IMR-90 (cell line): ENCODE measurements around the gene SLC19A1. TPM values are rescaled to one million over a fixed set of nuclear protein-coding genes. Genes with fewer than 3 reads are reported as not detected.

Source experiments
- ATAC-seq: fragments of 200-7000 bp; cut with Tn5 transposase; 2 replicates; pipeline ENCODE4 v1.9.1; 2020; ENCODE audit warnings: low read depth, mild to moderate bottlenecking, moderate library complexity
- BruUV-seq: library from RNA; stranded (reverse); fragments of 400-500 nt; replicated peaks from 2 replicates; lab custom pipeline; 2021; lab: Mats Ljungman, UMichigan
- CTCF ChIA-PET: fragments of 300-600 bp; formaldehyde crosslinking; extraction: SDS; loops from one replicate; lab custom pipeline; 2021; ENCODE audit warnings: antibody characterized with exemption; lab: Yijun Ruan, JAX
- POLR2A ChIA-PET: fragments of 300-600 bp; sonication (Branson Sonifier 250); formaldehyde crosslinking; loops from one replicate; lab custom pipeline; 2022; ENCODE audit warnings: antibody characterized with exemption; ENCODE audit not compliant: unreplicated experiment; lab: Charles Lee
- DNase-seq: peaks from one replicate; pipeline ENCODE4 v3.0.0; 2013
- H2AFZ ChIP-seq: replicated peaks from 2 replicates; pipeline ENCODE3; 2013; ENCODE audit warnings: low read length, mild to moderate bottlenecking; ENCODE audit not compliant: poor library complexity
- H2AK5ac ChIP-seq: 2 replicates; pipeline ENCODE4 v1.6.1; 2013; ENCODE audit warnings: low read depth, low read length, inconsistent platforms
- H2AK9ac ChIP-seq: replicated peaks from 2 replicates; pipeline ENCODE3; 2013; ENCODE audit warnings: mild to moderate bottlenecking, low read depth, low read length, moderate library complexity; ENCODE audit not compliant: poor library complexity
- H2BK120ac ChIP-seq: 2 replicates; pipeline ENCODE4 v1.6.1; 2013; ENCODE audit warnings: low read depth, low read length, inconsistent platforms
- H2BK15ac ChIP-seq: 3 replicates; pipeline ENCODE4 v1.6.1; 2013; ENCODE audit warnings: low read depth, low read length, inconsistent platforms
- H2BK20ac ChIP-seq: 2 replicates; pipeline ENCODE4 v1.6.1; 2013; ENCODE audit warnings: low read depth, mild to moderate bottlenecking, inconsistent platforms, low read length, moderate library complexity
- H2BK5ac ChIP-seq: 2 replicates; pipeline ENCODE4 v1.6.1; 2013; ENCODE audit warnings: mild to moderate bottlenecking, low read depth, low read length, inconsistent platforms; ENCODE audit not compliant: poor library complexity, severe bottlenecking
- H3K14ac ChIP-seq: replicated peaks from 2 replicates; pipeline ENCODE4 v1.6.1; 2013; ENCODE audit warnings: low read depth, low read length, inconsistent platforms
- H3K18ac ChIP-seq: 2 replicates; pipeline ENCODE4 v1.6.1; 2013; ENCODE audit warnings: low read depth, low read length, control low read depth
- H3K23ac ChIP-seq: 2 replicates; pipeline ENCODE4 v1.6.1; 2013; ENCODE audit warnings: low read depth, low read length, inconsistent platforms
- H3K27ac ChIP-seq: 2 replicates; pipeline ENCODE4 v1.5.1; 2013; ENCODE audit warnings: mild to moderate bottlenecking, control low read depth, low read length; ENCODE audit not compliant: insufficient read depth
- H3K27me3 ChIP-seq: 2 replicates; pipeline ENCODE4 v1.6.1; 2013; ENCODE audit warnings: low read length; ENCODE audit not compliant: control insufficient read depth, insufficient read depth
- H3K36me3 ChIP-seq: 2 replicates; pipeline ENCODE4 v1.6.1; 2013; ENCODE audit warnings: low read length, mixed read lengths; ENCODE audit not compliant: control insufficient read depth, insufficient read depth
- H3K4ac ChIP-seq: 2 replicates; pipeline ENCODE4 v1.6.1; 2013; ENCODE audit warnings: low read depth, low read length, inconsistent platforms
- H3K4me1 ChIP-seq: 2 replicates; pipeline ENCODE4 v1.6.1; 2013; ENCODE audit warnings: low read length, mixed read lengths; ENCODE audit not compliant: control insufficient read depth, insufficient read depth
- H3K4me2 ChIP-seq: 2 replicates; pipeline ENCODE4 v1.6.1; 2013; ENCODE audit warnings: low read depth, mild to moderate bottlenecking, control low read depth, low read length, moderate library complexity
- H3K4me3 ChIP-seq: 2 replicates; pipeline ENCODE4 v1.5.1; 2013; ENCODE audit warnings: low read depth, mild to moderate bottlenecking, control low read depth, low read length, moderate library complexity; ENCODE audit not compliant: insufficient read depth
- H3K56ac ChIP-seq: 2 replicates; pipeline ENCODE4 v1.6.1; 2013; ENCODE audit warnings: low read length, inconsistent platforms; ENCODE audit not compliant: insufficient read depth; ENCODE audit errors: extremely low read depth
- H3K79me1 ChIP-seq, 2 experiments: 2 replicates each; pipeline ENCODE4 v1.6.1; 2013; ENCODE audit warnings: low read length in 2 of 2, inconsistent platforms in 1 of 2, low read depth in 1 of 2
- H3K9ac ChIP-seq: 2 replicates; pipeline ENCODE4 v1.6.1; 2013; ENCODE audit warnings: low read depth, low read length, control low read depth
- H3K9me1 ChIP-seq: 2 replicates; pipeline ENCODE4 v1.6.1; 2013; ENCODE audit warnings: low read length, inconsistent platforms; ENCODE audit not compliant: insufficient read depth
- H3K9me3 ChIP-seq: 2 replicates; pipeline ENCODE4 v1.6.1; 2013; ENCODE audit warnings: low read length; ENCODE audit not compliant: control insufficient read depth, insufficient read depth
- H4K20me1 ChIP-seq: 2 replicates; pipeline ENCODE4 v1.6.1; 2013; ENCODE audit warnings: low read length, inconsistent platforms; ENCODE audit not compliant: insufficient read depth
- H4K5ac ChIP-seq: 2 replicates; pipeline ENCODE4 v1.6.1; 2013; ENCODE audit warnings: mild to moderate bottlenecking, low read depth, low read length, control low read depth
- H4K8ac ChIP-seq, 2 experiments: 2 replicates each; pipeline ENCODE4 v1.6.1; 2013; ENCODE audit warnings: low read depth in 2 of 2, low read length in 2 of 2, control low read depth in 1 of 2, inconsistent platforms in 1 of 2
- H4K91ac ChIP-seq: 2 replicates; pipeline ENCODE4 v1.6.1; 2013; ENCODE audit warnings: low read depth, low read length, inconsistent platforms; ENCODE audit not compliant: insufficient read depth
- BHLHE40 ChIP-seq: fragments of 150-350 bp; IDR thresholded peaks from 2 replicates; pipeline ENCODE4 v1.6.1; 2016; ENCODE audit warnings: mild to moderate bottlenecking, low read depth, low read length
- CEBPB ChIP-seq: IDR thresholded peaks from 2 replicates; pipeline ENCODE4 v1.6.1; 2012; ENCODE audit warnings: low read depth, low read length, improper control_type of control experiment
- CHD1 ChIP-seq: IDR thresholded peaks from 2 replicates; pipeline ENCODE4 v1.6.1; 2012; ENCODE audit warnings: low read depth, low read length, improper control_type of control experiment
- ELK1 ChIP-seq: fragments of 150-350 bp; IDR thresholded peaks from 2 replicates; pipeline ENCODE4 v1.6.1; 2016; ENCODE audit warnings: low read depth, mild to moderate bottlenecking, low read length, moderate library complexity, borderline replicate concordance
- FOS ChIP-seq: fragments of 150-350 bp; IDR thresholded peaks from 2 replicates; pipeline ENCODE4 v1.6.1; 2016; ENCODE audit warnings: low read depth, low read length
- MAFK ChIP-seq: IDR thresholded peaks from 2 replicates; pipeline ENCODE4 v1.6.1; 2012; ENCODE audit warnings: low read depth, low read length, improper control_type of control experiment
- NFE2L2 ChIP-seq: fragments of 150-350 bp; IDR thresholded peaks from 2 replicates; pipeline ENCODE4 v1.6.1; 2016; ENCODE audit warnings: low read depth, mild to moderate bottlenecking, low read length
- SMC3 ChIP-seq: fragments of 150-350 bp; IDR thresholded peaks from 2 replicates; pipeline ENCODE4 v1.6.1; 2016; ENCODE audit warnings: low read depth, mild to moderate bottlenecking, antibody characterized with exemption, low read length, moderate library complexity
- USF2 ChIP-seq: fragments of 150-350 bp; IDR thresholded peaks from 2 replicates; pipeline ENCODE4 v1.6.1; 2017; ENCODE audit warnings: mild to moderate bottlenecking, antibody characterized with exemption, low read length, low read depth
- WGBS, 2 experiments: methylation state at CpG; one replicate each; pipeline versions ENCODE4 v1.1.5 to v1.1.7; 2013; ENCODE audit warnings: missing lambda C conversion rate in 2 of 2; ENCODE audit not compliant: insufficient read length in 1 of 2; ENCODE audit errors: extremely low coverage in 2 of 2; 5-methylcytosine and 5-hydroxymethylcytosine counted together
- dilution Hi-C: fragments of 300-500 bp; cut with HindIII; formaldehyde crosslinking; loops from one replicate; pipeline ENCODE4 v1.14.3; 2018; ENCODE audit warnings: low sequenced_read_pairs; ENCODE audit not compliant: unreplicated experiment
- in situ Hi-C: fragments of 300-500 bp; cut with MboI; formaldehyde crosslinking; loops from 3 replicates; pipeline ENCODE4 v1.14.3; 2019; ENCODE audit warnings: low sequenced_read_pairs, inconsistent platforms, mixed read lengths
- intact Hi-C: fragments of 100-400 bp; cut with micrococcal nuclease; formaldehyde crosslinking; loops from 2 replicates; pipeline ENCODE4 v1.10.0; 2022
- polyA plus RNA-seq, 3 experiments: library from polyadenylated mRNA; depleted of rRNA; stranded (reverse); fragments of >200 nt; gene quantifications; 2 replicates each; pipeline ENCODE4 v1.2.3, GENCODE V29; 2012; ENCODE audit warnings: low replicate concordance in 1 of 3
- total RNA-seq: library from RNA; depleted of rRNA; stranded (reverse); fragments of >200 nt; gene quantifications from 2 replicates; pipeline ENCODE4 v1.2.3, GENCODE V29; 2012
- TF ChIP-seq, protein P1 (sequence below): conservative IDR thresholded peaks from 2 replicates; pipeline ENCODE4 v1.5.1; 2012; ENCODE audit warnings: mild to moderate bottlenecking, low read depth, low read length, improper control_type of control experiment

Gene SLC19A1
- total and polyA plus RNA-seq, 2 of the 4 experiments (the other 2 are of a cell fraction): 2.2 to 16.2 TPM

DNA sequence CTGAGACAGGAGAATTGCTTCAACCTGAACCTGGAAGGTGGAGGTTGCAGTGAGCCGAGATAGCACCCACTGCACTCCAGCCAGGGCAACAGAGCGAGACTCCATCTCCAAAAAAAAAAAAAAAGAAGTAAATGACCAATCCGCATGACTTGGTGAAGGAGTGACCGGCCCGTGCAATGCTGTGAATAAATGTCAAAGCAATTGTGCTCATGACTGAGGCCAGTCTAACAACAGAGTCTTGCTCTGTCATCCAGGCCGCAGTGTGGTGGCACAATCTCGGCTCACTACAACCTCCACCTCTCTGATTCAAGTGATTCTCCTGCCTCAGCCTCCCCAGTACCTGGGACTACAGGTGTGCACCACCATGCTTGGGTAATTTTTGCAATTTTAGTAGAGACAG is 27.8 kb upstream of the SLC19A1 start (continued):
- TF ChIP-seq ELK1: no peak

GRCh38 chr21:45568383-45568782 is 26.1 kb upstream of the SLC19A1 start:
- H3K4ac ChIP-seq: no peak overlapping the region
- H3K18ac ChIP-seq: no peak overlapping the region
- no peak overlapping the region for H4K91ac ChIP-seq
- no peak overlapping the region for H3K4me2 ChIP-seq
- H3K56ac ChIP-seq: no peak overlapping the region
- peaks cover 7% of the 10 kb centered on the region for H3K4me1 ChIP-seq
- BruUV-seq: no TSS peak
- no peaks in the 10 kb centered on the region; the same call in 1 of the 2 replicates for H4K20me1 ChIP-seq
- H3K23ac ChIP-seq: no peak overlapping the region
- no peak overlapping the region for H2AFZ ChIP-seq
- peaks cover 4% of the 10 kb centered on the region; the same call in 1 of the 2 replicates for H3K9me3 ChIP-seq
- H3K27ac ChIP-seq: no peak overlapping the region
- no peak overlapping the region for H4K8ac ChIP-seq
- no peaks in the 10 kb centered on the region for H3K9me1 ChIP-seq
- TF ChIP-seq MAFK: no peak
- no peak for TF ChIP-seq BHLHE40
- no peak for TF ChIP-seq NFE2L2
- no peak for TF ChIP-seq USF2
- no peak for TF ChIP-seq CHD1
- no peak for TF ChIP-seq CEBPB
- TF ChIP-seq, protein P1, sequence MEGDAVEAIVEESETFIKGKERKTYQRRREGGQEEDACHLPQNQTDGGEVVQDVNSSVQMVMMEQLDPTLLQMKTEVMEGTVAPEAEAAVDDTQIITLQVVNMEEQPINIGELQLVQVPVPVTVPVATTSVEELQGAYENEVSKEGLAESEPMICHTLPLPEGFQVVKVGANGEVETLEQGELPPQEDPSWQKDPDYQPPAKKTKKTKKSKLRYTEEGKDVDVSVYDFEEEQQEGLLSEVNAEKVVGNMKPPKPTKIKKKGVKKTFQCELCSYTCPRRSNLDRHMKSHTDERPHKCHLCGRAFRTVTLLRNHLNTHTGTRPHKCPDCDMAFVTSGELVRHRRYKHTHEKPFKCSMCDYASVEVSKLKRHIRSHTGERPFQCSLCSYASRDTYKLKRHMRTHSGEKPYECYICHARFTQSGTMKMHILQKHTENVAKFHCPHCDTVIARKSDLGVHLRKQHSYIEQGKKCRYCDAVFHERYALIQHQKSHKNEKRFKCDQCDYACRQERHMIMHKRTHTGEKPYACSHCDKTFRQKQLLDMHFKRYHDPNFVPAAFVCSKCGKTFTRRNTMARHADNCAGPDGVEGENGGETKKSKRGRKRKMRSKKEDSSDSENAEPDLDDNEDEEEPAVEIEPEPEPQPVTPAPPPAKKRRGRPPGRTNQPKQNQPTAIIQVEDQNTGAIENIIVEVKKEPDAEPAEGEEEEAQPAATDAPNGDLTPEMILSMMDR: no peak
- TF ChIP-seq FOS: no peak
- no peak for TF ChIP-seq SMC3
- no peak overlapping the region for H2BK5ac ChIP-seq
- H2AK5ac ChIP-seq: no peak overlapping the region
- H2AK9ac ChIP-seq: no peak overlapping the region
- CTCF ChIA-PET: interaction anchor here (0.8 kb wide), 1 partner anchor 18 kb away, joined by 3 read pairs; no protein-coding TSS in a partner anchor
- H2BK15ac ChIP-seq: no peak overlapping the region
- no peak overlapping the region for H4K5ac ChIP-seq
- H3K27me3 ChIP-seq: peaks cover 28% of the 10 kb centered on the region
- intact Hi-C loops: no loop called here
- no peak for ATAC-seq
- no peaks in the 10 kb centered on the region for H3K36me3 ChIP-seq
- no peak overlapping the region for H3K14ac ChIP-seq
- POLR2A ChIA-PET: no interaction called here
- in situ Hi-C loops: loop anchor here (10.0 kb wide), 1 partner anchor 356 kb away; no protein-coding TSS in a partner anchor
- no peak overlapping the region for H2BK120ac ChIP-seq
- H3K79me1 ChIP-seq: no peaks in the 10 kb centered on the region
- no peak overlapping the region for H3K4me3 ChIP-seq
- DNase-seq: no peak
- WGBS, 2 experiments: no CpG with 5 or more reads among the region's 3 CpGs
- no peak overlapping the region for H2BK20ac ChIP-seq
- H3K9ac ChIP-seq: no peak overlapping the region
- dilution Hi-C loops: no loop called here
